Activated CD8-positive, alpha-beta memory T cell treated with anti-CD3 and anti-CD28 coated beads for 48 hours (primary cell): ENCODE results near the gene HELZ.

Experiments used
- DNase-seq, 3 experiments: peaks; one replicate each; pipeline ENCODE4 v3.0.0-alpha.2; 2020; ENCODE audit warnings: low read depth in 2 of 3, low spot score in 2 of 3

Gene HELZ

GRCh38 chr17:67085406-67085805 is 159.6 kb downstream of the HELZ start:
- no peak for DNase-seq

DNA sequence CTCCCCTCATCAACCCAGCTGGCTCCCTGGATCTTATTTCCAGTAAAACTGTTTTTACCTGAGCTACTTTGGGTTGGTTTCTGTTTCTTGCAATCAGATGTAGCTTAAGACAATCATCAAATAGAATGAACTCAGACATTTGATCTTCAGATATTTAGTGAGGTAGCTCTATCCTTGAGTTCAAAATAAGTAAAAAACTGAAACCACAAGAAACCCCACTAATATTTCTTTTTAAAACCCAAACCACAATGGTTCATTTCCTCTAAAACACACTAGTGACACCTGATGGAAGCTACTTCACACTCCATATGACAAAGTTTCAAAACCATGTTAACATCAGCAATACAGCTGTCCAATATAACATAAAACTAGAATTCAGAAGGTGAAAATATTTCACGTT is 162.9 kb downstream of the HELZ start:
- no peak for DNase-seq

DNA sequence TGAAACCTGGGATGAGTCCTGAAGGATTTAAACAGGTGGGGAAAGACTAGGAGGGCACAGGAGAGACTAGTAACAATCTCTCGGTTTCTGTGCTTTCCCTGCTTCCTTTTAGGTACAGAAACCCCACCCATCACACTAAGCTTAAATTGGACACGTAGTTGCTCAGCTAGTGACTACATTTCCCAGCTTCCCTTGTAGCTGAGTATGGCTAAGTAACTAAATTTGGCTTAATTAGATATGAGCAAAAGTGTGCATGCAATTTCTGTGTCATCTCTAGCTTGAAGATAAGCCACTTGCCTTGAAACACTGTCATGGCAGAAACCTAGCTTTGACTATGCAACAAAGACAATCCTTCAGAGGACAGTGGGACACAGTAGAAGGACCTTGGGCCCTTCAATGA is 164.2 kb downstream of the HELZ start:
- DNase-seq, result no peak

GRCh38 chr17:67079491-67079890 is 165.5 kb downstream of the HELZ start:
- DNase-seq, result no peak

GRCh38 chr17:67078292-67078691 is 166.7 kb downstream of the HELZ start:
- DNase-seq, result no peak

GRCh38 chr17:67076290-67076689 is 168.7 kb downstream of the HELZ start:
- no peak for DNase-seq

DNA sequence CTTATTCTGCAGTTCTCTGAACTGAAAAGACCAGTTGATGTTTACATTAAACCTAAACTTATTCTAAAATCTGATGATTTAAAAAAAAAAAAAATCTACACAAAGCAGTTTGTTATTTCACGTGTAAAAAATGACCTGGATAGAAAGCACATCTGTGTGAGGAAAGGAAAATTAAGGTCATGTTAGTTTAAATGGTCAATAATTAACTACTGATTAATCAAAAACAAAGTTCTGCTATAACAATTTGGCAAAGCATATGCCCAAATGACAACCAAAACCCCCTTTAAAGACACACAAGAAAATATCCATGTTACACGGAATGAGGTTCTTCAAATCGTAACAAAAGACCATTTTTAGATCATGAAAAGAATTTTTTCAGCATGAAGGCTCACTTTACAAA is 170.2 kb downstream of the HELZ start:
- DNase-seq, result no peak

GRCh38 chr17:67072885-67073284 is 172.1 kb downstream of the HELZ start:
- no peak for DNase-seq

- no peak for DNase-seq
These were observed 173.4 kb downstream of the HELZ start for GRCh38 chr17:67071595-67071994.

DNA sequence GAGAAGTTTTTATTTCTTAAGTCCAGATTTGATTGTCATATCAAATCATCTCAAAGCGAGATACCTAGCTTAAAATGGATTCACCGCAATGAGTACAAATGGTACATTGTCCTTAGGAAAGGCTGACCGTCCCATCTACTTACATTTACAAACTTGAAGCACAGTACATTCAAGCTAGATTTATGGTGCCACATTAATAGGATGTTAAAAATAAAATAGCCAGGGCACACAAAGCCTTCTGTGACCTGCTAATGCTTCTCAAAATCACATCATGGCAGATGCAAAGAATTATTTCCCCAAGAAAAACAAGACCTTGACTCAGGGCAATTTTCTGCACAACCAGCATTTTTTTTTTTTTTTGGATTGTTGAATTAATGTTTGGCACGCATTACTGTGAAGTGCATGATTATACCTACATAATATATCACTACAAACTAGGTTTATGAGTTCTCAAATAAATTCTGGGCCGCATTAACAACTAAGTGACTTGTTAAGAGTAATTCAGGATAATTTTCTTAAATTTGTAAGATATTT is 175.3 kb downstream of the HELZ start:
- no peak for DNase-seq

DNA sequence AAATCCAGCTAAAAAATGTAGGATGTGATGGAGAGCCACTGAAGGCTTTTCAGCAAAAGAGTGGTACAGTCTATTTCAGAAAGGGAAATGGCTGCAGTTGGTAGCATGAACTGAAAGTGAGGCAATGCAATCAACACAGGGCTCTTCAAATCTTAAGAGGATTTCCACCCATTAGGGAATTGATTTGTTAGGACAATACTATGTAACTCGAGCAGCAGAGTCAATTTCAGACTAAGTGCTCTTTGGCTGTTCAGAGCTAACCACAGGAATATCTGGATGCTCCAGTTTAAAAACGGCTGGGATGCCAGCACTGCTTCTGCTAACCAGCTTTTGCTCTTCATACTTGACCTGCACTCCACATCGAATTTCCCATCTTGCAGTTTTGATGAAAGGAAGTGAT is 176.0 kb downstream of the HELZ start:
- no peak for DNase-seq

DNA sequence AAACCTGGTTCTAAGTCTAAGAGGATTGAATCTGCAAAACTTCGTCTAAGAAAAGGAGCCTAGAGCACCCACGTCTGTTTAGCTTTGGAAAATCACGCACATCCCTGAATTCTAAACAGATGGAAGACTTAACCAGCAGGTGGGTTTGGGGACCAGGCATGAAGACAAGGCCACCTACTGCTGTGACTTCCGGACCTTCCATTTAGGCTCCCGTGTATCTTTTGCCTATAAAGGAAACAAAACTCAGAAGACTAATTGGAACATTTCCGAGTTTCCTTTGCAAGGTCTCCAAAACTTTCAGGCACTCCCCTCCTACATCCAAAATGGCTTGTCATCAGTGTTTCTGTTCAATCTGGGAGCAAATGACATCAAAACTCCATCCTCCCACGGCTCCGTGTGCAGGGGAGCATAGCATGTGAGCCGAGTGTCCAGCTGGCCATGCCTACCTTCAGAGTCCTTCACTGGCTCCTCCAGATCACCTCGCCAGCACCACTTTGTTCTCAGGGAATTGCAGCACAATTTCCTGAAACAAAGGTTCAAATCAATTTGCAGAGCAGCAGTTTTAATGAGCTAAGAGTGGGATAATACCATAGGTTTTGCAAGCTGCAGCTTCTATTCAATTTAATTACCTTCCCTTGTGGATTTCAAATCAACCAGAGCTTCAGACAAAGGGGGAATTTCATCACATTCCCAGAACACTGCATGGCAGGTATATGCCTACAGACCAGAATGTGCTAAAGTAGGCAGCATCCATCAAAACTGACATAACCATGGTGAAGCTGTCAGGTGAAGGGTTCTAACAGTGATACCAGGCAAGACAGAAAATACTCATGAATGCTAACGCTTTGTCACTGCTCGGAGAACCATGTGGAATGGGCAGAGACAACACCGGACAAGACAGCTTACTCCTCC is 177.2 kb downstream of the HELZ start:
- no peak for DNase-seq

DNA sequence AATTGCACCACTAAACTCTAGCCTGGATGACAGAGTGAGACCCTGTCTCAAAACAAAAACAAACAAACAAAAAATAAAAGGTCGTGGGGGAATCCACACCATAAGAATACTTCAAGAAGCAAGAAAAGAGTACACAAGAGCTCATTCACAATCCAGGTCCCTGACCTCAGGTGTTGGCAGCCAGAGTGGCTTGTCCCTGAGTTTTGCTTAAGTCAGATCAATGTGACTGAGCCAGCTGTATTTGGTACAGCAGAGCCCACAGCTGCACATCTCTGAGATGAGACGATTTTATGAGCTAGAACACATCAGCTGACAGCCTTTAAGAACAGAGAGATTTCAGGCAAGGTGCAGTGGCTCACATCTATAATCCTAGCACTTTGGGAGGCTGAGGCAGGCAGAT is 178.3 kb downstream of the HELZ start:
- no peak for DNase-seq

DNA sequence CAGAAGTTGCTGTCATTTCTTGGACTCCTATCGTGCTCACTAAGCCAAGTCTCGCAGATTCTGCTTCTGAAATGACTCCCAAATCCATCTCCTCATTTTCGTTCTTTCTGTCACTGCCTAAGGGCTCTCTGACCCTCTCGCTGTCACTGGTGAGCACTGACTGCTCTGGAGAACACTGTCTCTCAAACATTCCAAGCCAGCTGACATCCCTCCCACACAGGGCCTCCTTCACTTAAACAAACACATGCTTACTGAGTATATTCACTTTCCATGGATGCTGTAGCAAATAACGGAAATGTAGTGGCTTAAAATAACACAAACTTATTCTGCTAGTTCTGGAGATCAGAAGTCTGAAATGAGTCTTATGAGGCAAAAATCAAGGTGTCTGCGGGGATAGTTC is 181.9 kb downstream of the HELZ start:
- no peak for DNase-seq

DNA sequence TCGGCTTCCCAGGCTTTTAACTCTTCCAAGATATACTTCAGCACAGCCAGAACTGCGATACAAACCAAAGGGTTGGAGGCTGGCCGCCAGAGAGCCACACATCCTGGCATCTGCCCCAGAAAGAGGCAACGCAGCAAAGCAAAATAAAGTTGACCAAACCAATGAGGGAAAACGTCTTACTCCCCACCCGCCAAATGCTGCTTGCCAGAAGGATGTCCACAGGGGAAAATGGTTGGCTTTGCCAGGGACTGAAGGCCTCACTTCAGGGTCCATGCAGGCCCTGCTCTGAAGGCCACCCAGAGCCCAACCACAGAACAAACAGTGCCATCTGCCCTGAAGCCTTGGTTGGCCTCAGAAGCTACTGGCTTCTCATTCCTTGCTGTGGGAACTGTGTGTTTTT is 185.6 kb downstream of the HELZ start:
- DNase-seq, result no peak

GRCh38 chr17:67058036-67058435 is 187.0 kb downstream of the HELZ start:
- DNase-seq, result no peak

- no peak for DNase-seq
These were observed 188.1 kb downstream of the HELZ start for GRCh38 chr17:67056746-67057490.

DNA sequence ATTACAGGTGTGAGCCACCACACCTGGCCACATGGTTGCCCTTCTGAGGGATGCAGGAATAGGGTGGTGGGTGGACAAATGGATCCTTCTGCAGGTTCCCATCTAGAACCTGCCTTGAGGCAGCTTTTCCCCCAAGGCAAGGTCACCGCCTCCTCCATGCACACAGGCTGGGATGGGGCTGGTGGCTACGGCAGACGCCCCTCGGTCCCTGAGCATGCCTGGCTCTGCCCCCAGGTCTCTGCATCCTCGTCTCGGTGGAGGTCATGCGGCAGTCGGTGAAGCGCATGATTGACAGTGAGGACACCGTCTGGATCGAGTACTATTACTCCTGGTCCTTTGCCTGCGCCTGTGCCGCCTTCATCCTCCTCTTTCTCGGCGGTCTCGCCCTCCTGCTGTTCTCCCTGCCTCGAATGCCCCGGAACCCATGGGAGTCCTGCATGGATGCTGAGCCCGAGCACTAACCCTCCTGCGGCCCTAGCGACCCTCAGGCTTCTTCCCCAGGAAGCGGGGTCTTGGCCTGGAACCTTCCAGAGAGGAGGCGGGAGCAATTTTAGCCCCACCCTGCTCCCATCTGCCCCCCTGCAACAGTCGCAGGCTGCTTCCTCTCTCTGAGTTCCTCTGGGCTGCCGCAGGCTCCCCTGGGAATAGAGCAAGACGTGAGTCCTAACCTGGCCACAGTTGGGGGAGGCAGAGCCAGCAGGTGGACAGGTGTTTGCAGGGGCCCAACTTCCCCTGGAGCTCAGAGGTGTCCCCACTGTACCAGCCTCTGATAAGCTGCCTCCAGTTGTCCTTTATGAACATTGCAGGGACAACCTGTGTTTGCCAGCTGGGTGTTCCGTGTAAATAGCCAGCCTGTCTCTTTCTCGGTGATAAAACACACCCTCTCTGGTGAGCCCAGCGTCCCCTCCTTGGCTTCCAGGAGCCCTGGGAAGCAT is 188.9 kb downstream of the HELZ start:
- no peak for DNase-seq

- DNase-seq, result no peak
These were observed 190.0 kb downstream of the HELZ start for GRCh38 chr17:67055041-67055443.

GRCh38 chr17:67054608-67055007 is 190.4 kb downstream of the HELZ start:
- no peak for DNase-seq

DNA sequence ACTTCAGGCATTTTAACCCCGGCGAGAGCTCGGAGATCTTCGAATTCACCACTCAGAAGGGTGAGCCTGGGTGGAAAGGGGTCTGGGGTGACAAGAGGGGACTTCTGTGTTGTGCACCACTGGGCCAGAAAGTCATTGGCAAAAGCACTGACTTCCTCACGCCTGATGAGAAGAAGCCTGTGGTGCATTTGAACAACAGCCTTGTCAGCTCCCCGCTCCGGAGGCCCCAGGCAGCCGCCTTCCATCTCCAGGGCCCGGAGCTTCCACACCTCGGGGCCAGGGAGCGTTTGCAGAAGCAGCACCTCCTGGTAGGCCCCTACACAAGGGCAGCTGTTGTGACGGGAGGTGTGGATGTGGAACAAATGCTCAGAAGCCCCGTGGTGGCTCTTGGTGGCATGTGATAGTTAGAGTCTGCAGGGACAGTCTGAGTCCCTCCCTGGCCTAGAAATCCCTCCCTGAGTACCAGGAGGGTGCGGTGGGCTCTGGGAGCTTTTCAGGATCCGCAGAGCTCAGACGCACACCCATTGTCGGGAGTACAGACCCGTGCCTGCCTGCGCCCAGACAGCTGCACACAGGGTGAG is 190.9 kb downstream of the HELZ start:
- DNase-seq, result no peak
